Measurements from ENCODE around the gene DPAGT1. TPM values are rescaled to one million over a fixed set of nuclear protein-coding genes. Genes with fewer than 3 reads are reported as not detected.
"Not testable (repeated sequence)": the region's sequence is repeated elsewhere in the genome, so short reads cannot be mapped to it uniquely, and the experiment has no call there.

DPAGT1 gene
- total RNA-seq, 1 experiment from 2014 or later, result 63.5 TPM

GRCh38 chr11:119103793-119104192 is 2.1 kb upstream of the DPAGT1 start:
- Mint-ChIP-seq H3K27ac (peak overlapping the region; percentile 90), H3K9me3 (no peaks in the 10 kb centered on the region), H3K4me3 (peak overlapping the region; percentile 46), H3K27me3 (ENCODE audit: low read depth) (peaks cover 10% of the 10 kb centered on the region), H3K36me3 (peaks cover 3% of the 10 kb centered on the region), H3K4me1 (peaks cover 39% of the 10 kb centered on the region)
- CTCF ChIA-PET, result no interaction called here
- TF ChIP-seq CREM (CRISPR knock-in tag; IDR thresholded peaks at IDR 0.05) (no peak), ATF2 (CRISPR knock-in tag; IDR thresholded peaks at IDR 0.05; ENCODE audit: borderline replicate concordance, low read depth) (no peak), AFF4 (CRISPR knock-in tag; IDR thresholded peaks at IDR 0.05; ENCODE audit: borderline replicate concordance) (no peak), ARID4B (CRISPR knock-in tag; IDR thresholded peaks at IDR 0.05; ENCODE audit: borderline replicate concordance) (no peak), USF1 (CRISPR knock-in tag; IDR thresholded peaks at IDR 0.05) (no peak), ELF4 (CRISPR knock-in tag; IDR thresholded peaks at IDR 0.05; ENCODE audit: low read depth) (no peak), GABPB1 (CRISPR knock-in tag; IDR thresholded peaks at IDR 0.05) (no peak), NFYB (CRISPR knock-in tag; conservative IDR thresholded peaks at IDR 0.05; ENCODE audit: low read depth) (no peak), ATF6 (CRISPR knock-in tag; IDR thresholded peaks at IDR 0.05) (no peak), ZNF512 (CRISPR knock-in tag; IDR thresholded peaks at IDR 0.05; ENCODE audit: borderline replicate concordance) (no peak), TEAD4 (CRISPR knock-in tag; IDR thresholded peaks at IDR 0.05) (no peak)
- ATAC-seq (no peak), DNase-seq (ENCODE audit: low spot score) (no peak)
- POLR2A ChIA-PET, result no interaction called here

GRCh38 chr11:119103161-119103664 is 1.6 kb upstream of the DPAGT1 start:
- ChIA-PET POLR2A (interaction anchor here (1.0 to 1.5 kb wide), 4 partner anchors 18 to 468 kb away, joined by 3 to 6 read pairs (median 4); partner anchors contain the start of genes HINFP, RPS25 and TRAPPC4), CTCF (interaction anchor here (0.6 to 1.9 kb wide), 15 partner anchors 9 to 357 kb away, joined by 3 to 15 read pairs (median 6); partner anchors contain the start of genes ABCG4, HINFP and VPS11)
- peak overlapping the region; percentile 100 for H3K27ac Mint-ChIP-seq
- not testable (repeated sequence) for DNase-seq (ENCODE audit: low spot score); H3K9me3 Mint-ChIP-seq; H3K27me3 Mint-ChIP-seq (ENCODE audit: low read depth); H3K36me3 Mint-ChIP-seq; ATAC-seq
- H3K4me1 Mint-ChIP-seq, result peaks cover 33% of the 10 kb centered on the region
- peak overlapping the region; percentile 92 for H3K4me3 Mint-ChIP-seq

All from WTC11 (cell line).